ENCODE data around the gene JADE2. TPM values are rescaled to one million over a fixed set of nuclear protein-coding genes. Genes with fewer than 3 reads are reported as not detected.
"Not testable (repeated sequence)": the region's sequence is repeated elsewhere in the genome, so short reads cannot be mapped to it uniquely, and the experiment has no call there.

Gene JADE2
- total RNA-seq: 70.2 and 74.3 TPM in 2 replicates

- intact Hi-C loops (cut with micrococcal nuclease): loop anchor here (1.0 to 10.0 kb wide), 9 partner anchors 14 to 320 kb away; partner anchors contain the start of genes C5orf24, CAMLG, CDKN2AIPNL and DDX46
- H3K27me3 Mint-ChIP-seq (ENCODE audit: insufficient read depth): peaks cover 14% of the 10 kb centered on the region
- peaks cover 33% of the 10 kb centered on the region for H3K4me1 Mint-ChIP-seq (ENCODE audit: low read depth)
These were observed at the start of gene JADE2 for GRCh38 chr5:134524826-134525682. JADE2 (plus strand) TSS chr5:134525670; CDS start chr5:134535858, 10,188 bp downstream.

GRCh38 chr5:134477462-134478245 is 47.8 kb upstream of the JADE2 start:
- H3K4me1 Mint-ChIP-seq (ENCODE audit: low read depth): no peaks in the 10 kb centered on the region
- DNase-seq (ENCODE audit: low spot score): no peak
- H3K27me3 Mint-ChIP-seq (ENCODE audit: insufficient read depth): peaks cover 2% of the 10 kb centered on the region
- H3K4me3 Mint-ChIP-seq: no peak overlapping the region
- H3K36me3 Mint-ChIP-seq (ENCODE audit: low read depth): no peaks in the 10 kb centered on the region
- intact Hi-C loops (cut with micrococcal nuclease): no loop called here
- no peaks in the 10 kb centered on the region for H3K9me3 Mint-ChIP-seq
- no peak overlapping the region for H3K27ac Mint-ChIP-seq

More at GRCh38 chr5:134524826-134525682, at the start of gene JADE2:
- Mint-ChIP-seq H3K27ac (peak within 1 kb of the TSS; percentile 98), H3K4me3 (peak within 1 kb of the TSS; percentile 99), H3K36me3 (ENCODE audit: low read depth) (peaks cover 3% of the 10 kb centered on the region), H3K9me3 (no peaks in the 10 kb centered on the region)
- peak; percentile 64 for DNase-seq (ENCODE audit: low spot score)

GRCh38 chr5:134479839-134480238 is 45.6 kb upstream of the JADE2 start:
- no peaks in the 10 kb centered on the region for H3K4me1 Mint-ChIP-seq (ENCODE audit: low read depth)
- H3K27me3 Mint-ChIP-seq (ENCODE audit: insufficient read depth): no peaks in the 10 kb centered on the region
- H3K4me3 Mint-ChIP-seq: no peak overlapping the region
- H3K36me3 Mint-ChIP-seq (ENCODE audit: low read depth): no peaks in the 10 kb centered on the region
- no peak overlapping the region for H3K27ac Mint-ChIP-seq
- no peaks in the 10 kb centered on the region for H3K9me3 Mint-ChIP-seq
- intact Hi-C loops (cut with micrococcal nuclease): no loop called here
- DNase-seq (ENCODE audit: low spot score): no peak

GRCh38 chr5:134489227-134489944 is 36.1 kb upstream of the JADE2 start:
- Mint-ChIP-seq H3K9me3 (no peaks in the 10 kb centered on the region), H3K4me1 (ENCODE audit: low read depth) (peaks cover 14% of the 10 kb centered on the region), H3K27me3 (ENCODE audit: insufficient read depth) (no peaks in the 10 kb centered on the region), H3K36me3 (ENCODE audit: low read depth) (no peaks in the 10 kb centered on the region), H3K4me3 (no peak overlapping the region), H3K27ac (no peak overlapping the region)
- no peak for DNase-seq (ENCODE audit: low spot score)
- intact Hi-C loops (cut with micrococcal nuclease): no loop called here

GRCh38 chr5:134490255-134490924 is 35.1 kb upstream of the JADE2 start:
- H3K9me3 Mint-ChIP-seq: no peaks in the 10 kb centered on the region
- H3K27ac Mint-ChIP-seq: no peak overlapping the region
- peaks cover 14% of the 10 kb centered on the region for H3K4me1 Mint-ChIP-seq (ENCODE audit: low read depth)
- H3K27me3 Mint-ChIP-seq (ENCODE audit: insufficient read depth): no peaks in the 10 kb centered on the region
- intact Hi-C loops (cut with micrococcal nuclease): no loop called here
- no peak for DNase-seq (ENCODE audit: low spot score)
- H3K4me3 Mint-ChIP-seq: no peak overlapping the region
- H3K36me3 Mint-ChIP-seq (ENCODE audit: low read depth): no peaks in the 10 kb centered on the region

- Mint-ChIP-seq H3K4me1 (ENCODE audit: low read depth) (peaks cover 14% of the 10 kb centered on the region), H3K27me3 (ENCODE audit: insufficient read depth) (no peaks in the 10 kb centered on the region), H3K9me3 (no peaks in the 10 kb centered on the region), H3K27ac (no peak overlapping the region), H3K36me3 (ENCODE audit: low read depth) (no peaks in the 10 kb centered on the region), H3K4me3 (no peak overlapping the region)
- no peak for DNase-seq (ENCODE audit: low spot score)
- intact Hi-C loops (cut with micrococcal nuclease): no loop called here
These were observed 34.6 kb upstream of the JADE2 start for GRCh38 chr5:134490925-134491271.

- peaks cover 10% of the 10 kb centered on the region for H3K4me1 Mint-ChIP-seq (ENCODE audit: low read depth)
- H3K9me3 Mint-ChIP-seq: no peaks in the 10 kb centered on the region
- H3K27me3 Mint-ChIP-seq (ENCODE audit: insufficient read depth): no peaks in the 10 kb centered on the region
- no peak overlapping the region for H3K27ac Mint-ChIP-seq
- DNase-seq (ENCODE audit: low spot score): no peak
- H3K4me3 Mint-ChIP-seq: no peak overlapping the region
- no peaks in the 10 kb centered on the region for H3K36me3 Mint-ChIP-seq (ENCODE audit: low read depth)
- intact Hi-C loops (cut with micrococcal nuclease): no loop called here
These were observed 33.5 kb upstream of the JADE2 start for GRCh38 chr5:134491841-134492442.

- no peak for DNase-seq (ENCODE audit: low spot score)
- Mint-ChIP-seq H3K27ac (no peak overlapping the region), H3K4me1 (ENCODE audit: low read depth) (peaks cover 10% of the 10 kb centered on the region), H3K4me3 (no peak overlapping the region), H3K27me3 (ENCODE audit: insufficient read depth) (no peaks in the 10 kb centered on the region), H3K36me3 (ENCODE audit: low read depth) (no peaks in the 10 kb centered on the region), H3K9me3 (no peaks in the 10 kb centered on the region)
- intact Hi-C loops (cut with micrococcal nuclease): no loop called here
These were observed 32.9 kb upstream of the JADE2 start for GRCh38 chr5:134492568-134492967.

- intact Hi-C loops (cut with micrococcal nuclease): no loop called here
- no peaks in the 10 kb centered on the region for H3K27me3 Mint-ChIP-seq (ENCODE audit: insufficient read depth)
- H3K36me3 Mint-ChIP-seq (ENCODE audit: low read depth): no peaks in the 10 kb centered on the region
- no peak overlapping the region for H3K27ac Mint-ChIP-seq
- H3K4me3 Mint-ChIP-seq: no peak overlapping the region
- no peaks in the 10 kb centered on the region for H3K9me3 Mint-ChIP-seq
- DNase-seq (ENCODE audit: low spot score): no peak
- peaks cover 10% of the 10 kb centered on the region for H3K4me1 Mint-ChIP-seq (ENCODE audit: low read depth)
These were observed 31.9 kb upstream of the JADE2 start for GRCh38 chr5:134493461-134494055.

- no peak overlapping the region for H3K4me3 Mint-ChIP-seq
- no peaks in the 10 kb centered on the region for H3K36me3 Mint-ChIP-seq (ENCODE audit: low read depth)
- no peaks in the 10 kb centered on the region for H3K9me3 Mint-ChIP-seq
- no peak overlapping the region for H3K27ac Mint-ChIP-seq
- intact Hi-C loops (cut with micrococcal nuclease): no loop called here
- DNase-seq (ENCODE audit: low spot score): no peak
- no peaks in the 10 kb centered on the region for H3K27me3 Mint-ChIP-seq (ENCODE audit: insufficient read depth)
- H3K4me1 Mint-ChIP-seq (ENCODE audit: low read depth): peaks cover 10% of the 10 kb centered on the region
These were observed 30.7 kb upstream of the JADE2 start for GRCh38 chr5:134494780-134495179.

GRCh38 chr5:134499905-134500304 is 25.6 kb upstream of the JADE2 start:
- H3K27me3 Mint-ChIP-seq (ENCODE audit: insufficient read depth); H3K4me3 Mint-ChIP-seq; H3K9me3 Mint-ChIP-seq; H3K36me3 Mint-ChIP-seq (ENCODE audit: low read depth); H3K27ac Mint-ChIP-seq; DNase-seq (ENCODE audit: low spot score): not testable (repeated sequence)
- peaks cover 34% of the 10 kb centered on the region for H3K4me1 Mint-ChIP-seq (ENCODE audit: low read depth)
- intact Hi-C loops (cut with micrococcal nuclease): loop anchor here (5.0 kb wide), 1 partner anchor 63 kb away; no protein-coding TSS in a partner anchor

All from activated T-helper 1 cell treated with anti-CD3 and anti-CD28 coated beads, Interleukin-12 subunit alpha, Interleukin-12 subunit beta, Interleukin-2, Interleukin-4 antibody, amounts not matched to agents 30 ng/mL and 10 ng/mL and 1 ng/mL, durations not matched to agents 14 hours and 24 hours and 36 hours (primary cell).